ENCODE results near the gene PRSS12. TPM values are rescaled to one million over a fixed set of nuclear protein-coding genes. Genes with fewer than 3 reads are reported as not detected.

Gene PRSS12
- total RNA-seq, 1 experiment from 2014 or later: 0.25 TPM

DNA sequence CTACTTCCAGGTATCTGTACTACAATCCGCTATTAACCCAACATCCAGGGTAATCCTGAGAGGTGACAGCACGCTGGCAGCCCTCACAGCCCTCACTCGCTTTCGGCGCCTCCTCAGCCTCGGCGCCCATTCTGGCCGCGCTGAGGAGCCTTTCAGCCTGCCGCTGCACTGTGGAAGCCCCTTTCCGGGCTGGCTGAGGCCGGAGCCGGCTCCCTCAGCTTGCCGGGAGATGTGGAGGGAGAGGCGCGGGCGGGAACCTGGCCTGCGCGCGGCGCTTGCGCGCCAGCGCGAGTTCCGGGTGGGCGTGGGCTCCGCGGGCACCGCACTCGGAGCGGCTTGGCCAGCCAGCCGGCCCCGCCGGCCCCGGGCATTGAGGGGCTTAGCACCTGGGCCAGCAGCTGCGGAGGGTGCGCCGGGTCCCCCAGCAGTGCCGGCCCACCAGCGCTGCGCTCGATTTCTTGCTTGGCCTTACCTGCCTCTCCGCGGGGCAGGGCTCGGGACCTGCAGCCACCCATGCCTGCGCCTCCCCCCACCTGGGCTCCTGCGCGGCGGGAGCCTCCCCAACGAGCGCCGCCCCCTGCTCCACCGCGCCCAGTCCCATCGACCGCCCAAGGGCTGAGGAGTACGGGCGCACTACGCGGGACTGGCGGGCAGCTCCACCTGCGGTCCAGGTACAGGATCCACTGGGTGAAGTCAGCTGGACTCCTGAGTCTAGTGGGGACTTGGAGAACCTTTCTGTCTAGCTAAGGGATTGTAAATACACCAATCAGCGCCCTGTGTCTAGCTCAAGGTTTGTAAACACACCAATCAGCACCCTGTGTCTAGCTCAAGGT lies 87.3 kb downstream of the PRSS12 start:
- ChIA-PET POLR2A (no interaction called here), CTCF (no interaction called here)
- intact Hi-C loops (cut with micrococcal nuclease; ENCODE audit: unreplicated experiment): no loop called here
- Histone ChIP-seq H3K9me3 (no peaks in the 10 kb centered on the region), H3K27me3 (replicated peaks; ENCODE audit: control insufficient read depth, insufficient read depth, low read length) (no peaks in the 10 kb centered on the region), H3K4me1 (no peaks in the 10 kb centered on the region), H3K36me3 (ENCODE audit: control insufficient read depth, insufficient read depth, low read length) (no peaks in the 10 kb centered on the region), H3K4me3 (ENCODE audit: low read depth, low read length) (no peak overlapping the region)
- BruUV-seq (replicated peaks): no TSS peak
- no peak for DNase-seq
- no peaks in the 10 kb centered on the region for H3K4me1 Mint-ChIP-seq (ENCODE audit: low read depth, unreplicated experiment)
- H3K27me3 Mint-ChIP-seq (ENCODE audit: insufficient read depth, unreplicated experiment): peaks cover 6% of the 10 kb centered on the region
- no peak overlapping the region for H3K27ac Mint-ChIP-seq (ENCODE audit: unreplicated experiment)
- H3K9me3 Mint-ChIP-seq (ENCODE audit: unreplicated experiment): no peaks in the 10 kb centered on the region
- no peaks in the 10 kb centered on the region for H3K36me3 Mint-ChIP-seq (ENCODE audit: insufficient read depth, unreplicated experiment)
- H3K4me3 Mint-ChIP-seq (ENCODE audit: unreplicated experiment): no peak overlapping the region
- TF ChIP-seq, protein P1, sequence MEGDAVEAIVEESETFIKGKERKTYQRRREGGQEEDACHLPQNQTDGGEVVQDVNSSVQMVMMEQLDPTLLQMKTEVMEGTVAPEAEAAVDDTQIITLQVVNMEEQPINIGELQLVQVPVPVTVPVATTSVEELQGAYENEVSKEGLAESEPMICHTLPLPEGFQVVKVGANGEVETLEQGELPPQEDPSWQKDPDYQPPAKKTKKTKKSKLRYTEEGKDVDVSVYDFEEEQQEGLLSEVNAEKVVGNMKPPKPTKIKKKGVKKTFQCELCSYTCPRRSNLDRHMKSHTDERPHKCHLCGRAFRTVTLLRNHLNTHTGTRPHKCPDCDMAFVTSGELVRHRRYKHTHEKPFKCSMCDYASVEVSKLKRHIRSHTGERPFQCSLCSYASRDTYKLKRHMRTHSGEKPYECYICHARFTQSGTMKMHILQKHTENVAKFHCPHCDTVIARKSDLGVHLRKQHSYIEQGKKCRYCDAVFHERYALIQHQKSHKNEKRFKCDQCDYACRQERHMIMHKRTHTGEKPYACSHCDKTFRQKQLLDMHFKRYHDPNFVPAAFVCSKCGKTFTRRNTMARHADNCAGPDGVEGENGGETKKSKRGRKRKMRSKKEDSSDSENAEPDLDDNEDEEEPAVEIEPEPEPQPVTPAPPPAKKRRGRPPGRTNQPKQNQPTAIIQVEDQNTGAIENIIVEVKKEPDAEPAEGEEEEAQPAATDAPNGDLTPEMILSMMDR (IDR thresholded peaks at IDR 0.05; ENCODE audit: insufficient read depth in 1 of 2, low read depth in 1 of 2, low read length in 1 of 2, severe bottlenecking in 1 of 2, unreplicated experiment in 1 of 2): no peak

DNA sequence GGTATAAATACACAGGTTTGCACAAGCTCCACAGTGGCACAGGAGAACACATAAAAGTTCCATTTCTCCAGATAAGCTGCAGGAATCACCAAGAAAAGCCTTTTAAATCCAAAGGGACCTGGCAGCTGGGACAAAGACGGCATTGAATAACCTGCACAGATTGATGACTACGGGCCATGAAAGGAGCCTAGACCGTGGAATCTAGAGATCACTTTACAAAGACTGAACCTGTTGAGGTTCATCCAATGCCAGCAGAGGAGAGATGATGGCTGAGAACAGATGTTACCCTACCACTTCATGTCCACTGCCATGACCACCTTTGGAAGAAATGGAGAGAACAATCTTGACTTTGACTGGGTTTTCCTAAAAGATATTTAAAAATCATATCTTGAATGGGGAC lies 88.7 kb downstream of the PRSS12 start:
- CTCF ChIA-PET: no interaction called here
- POLR2A ChIA-PET: no interaction called here
- no peaks in the 10 kb centered on the region for H3K27me3 ChIP-seq (replicated peaks; ENCODE audit: control insufficient read depth, insufficient read depth, low read length)
- H3K9me3 Mint-ChIP-seq (ENCODE audit: unreplicated experiment): no peaks in the 10 kb centered on the region
- H3K27me3 Mint-ChIP-seq (ENCODE audit: insufficient read depth, unreplicated experiment): peaks cover 7% of the 10 kb centered on the region
- H3K36me3 ChIP-seq (ENCODE audit: control insufficient read depth, insufficient read depth, low read length): no peaks in the 10 kb centered on the region
- H3K9me3 ChIP-seq: no peaks in the 10 kb centered on the region
- H3K4me1 ChIP-seq: no peaks in the 10 kb centered on the region
- TF ChIP-seq, protein P1 (IDR thresholded peaks at IDR 0.05; ENCODE audit: insufficient read depth in 1 of 2, low read depth in 1 of 2, low read length in 1 of 2, severe bottlenecking in 1 of 2, unreplicated experiment in 1 of 2): no peak
- intact Hi-C loops (cut with micrococcal nuclease; ENCODE audit: unreplicated experiment): no loop called here
- no TSS peak for BruUV-seq (replicated peaks)
- no peaks in the 10 kb centered on the region for H3K36me3 Mint-ChIP-seq (ENCODE audit: insufficient read depth, unreplicated experiment)
- DNase-seq: no peak
- H3K27ac Mint-ChIP-seq (ENCODE audit: unreplicated experiment): no peak overlapping the region
- no peak overlapping the region for H3K4me3 ChIP-seq (ENCODE audit: low read depth, low read length)
- no peak overlapping the region for H3K4me3 Mint-ChIP-seq (ENCODE audit: unreplicated experiment)
- H3K4me1 Mint-ChIP-seq (ENCODE audit: low read depth, unreplicated experiment): no peaks in the 10 kb centered on the region

DNA sequence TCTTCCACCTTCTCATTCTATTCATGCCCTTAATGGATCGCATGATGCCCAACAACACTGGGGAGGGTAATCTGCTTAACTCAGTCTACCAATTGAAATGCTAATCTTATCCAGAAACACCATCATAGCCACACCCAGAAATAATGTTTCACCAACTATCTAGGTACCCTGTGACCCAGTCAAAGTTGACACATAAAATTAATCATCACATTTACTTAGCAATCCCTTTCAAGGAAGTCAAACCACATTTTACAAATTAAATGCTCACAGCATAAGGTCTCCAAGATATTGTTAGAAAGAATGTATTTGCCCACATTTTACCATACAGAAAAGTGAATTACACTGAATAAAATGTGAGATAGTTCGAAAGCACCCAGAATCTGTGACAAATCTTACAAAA lies 92.5 kb downstream of the PRSS12 start:
- Mint-ChIP-seq H3K4me1 (ENCODE audit: low read depth, unreplicated experiment) (no peaks in the 10 kb centered on the region), H3K9me3 (ENCODE audit: unreplicated experiment) (no peaks in the 10 kb centered on the region), H3K27ac (ENCODE audit: unreplicated experiment) (no peak overlapping the region), H3K36me3 (ENCODE audit: insufficient read depth, unreplicated experiment) (no peaks in the 10 kb centered on the region), H3K27me3 (ENCODE audit: insufficient read depth, unreplicated experiment) (peaks cover 9% of the 10 kb centered on the region), H3K4me3 (ENCODE audit: unreplicated experiment) (no peak overlapping the region)
- DNase-seq: no peak
- Histone ChIP-seq H3K4me1 (no peaks in the 10 kb centered on the region), H3K36me3 (ENCODE audit: control insufficient read depth, insufficient read depth, low read length) (no peaks in the 10 kb centered on the region), H3K9me3 (no peaks in the 10 kb centered on the region), H3K27me3 (replicated peaks; ENCODE audit: control insufficient read depth, insufficient read depth, low read length) (no peaks in the 10 kb centered on the region), H3K4me3 (ENCODE audit: low read depth, low read length) (no peak overlapping the region)
- intact Hi-C loops (cut with micrococcal nuclease; ENCODE audit: unreplicated experiment): no loop called here
- CTCF ChIA-PET: no interaction called here
- BruUV-seq (replicated peaks): no TSS peak
- TF ChIP-seq, protein P1 (IDR thresholded peaks at IDR 0.05; ENCODE audit: insufficient read depth in 1 of 2, low read depth in 1 of 2, low read length in 1 of 2, severe bottlenecking in 1 of 2, unreplicated experiment in 1 of 2): no peak
- POLR2A ChIA-PET: no interaction called here
